ENCODE measurements around the gene ATP9A.
"Not testable (repeated sequence)": the region's sequence is repeated elsewhere in the genome, so short reads cannot be mapped to it uniquely, and the experiment has no call there.

The ATP9A gene

DNA sequence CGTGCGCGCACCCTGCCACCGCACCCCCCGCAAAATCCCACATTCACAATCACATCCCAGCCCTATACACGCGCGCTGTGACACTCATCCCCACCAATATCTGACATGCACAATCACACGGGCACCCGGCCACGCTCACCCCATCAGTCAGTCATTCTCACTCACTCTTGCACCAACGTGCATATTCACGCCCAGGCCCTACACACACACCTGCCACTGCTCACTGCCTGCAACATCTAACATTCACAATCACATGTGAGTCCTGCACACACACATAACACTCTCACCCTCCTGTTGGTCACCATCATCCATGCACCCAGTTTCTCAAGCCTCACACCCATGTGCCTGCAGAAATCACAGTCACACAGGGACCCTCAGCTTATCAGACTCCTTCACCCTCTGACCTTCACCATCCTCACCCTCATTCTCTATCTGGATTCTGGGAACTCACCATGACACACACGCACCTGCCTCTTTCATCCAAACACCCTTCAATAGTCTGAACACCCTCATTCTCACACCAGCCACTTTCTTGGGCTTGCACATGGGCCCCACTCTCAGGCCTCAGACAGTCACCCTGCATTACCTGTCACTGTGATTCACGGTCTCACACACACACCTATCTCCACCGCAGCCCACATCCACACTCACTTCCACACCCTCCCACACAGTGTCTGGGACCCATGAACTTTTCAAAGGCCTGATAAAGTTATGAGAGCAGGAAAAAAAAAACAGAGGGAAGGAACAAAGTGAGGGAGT is 748 bp upstream of the ATP9A start:
- Histone ChIP-seq H3K36me3 (ENCODE audit: control insufficient read depth, insufficient read depth, low read length) (no peaks in the 10 kb centered on the region), H3K27me3 (ENCODE audit: control insufficient read depth, insufficient read depth, low read length) (no peaks in the 10 kb centered on the region), H3K4me3 (ENCODE audit: low read length) (no peak overlapping the region), H3K4me1 (ENCODE audit: control insufficient read depth, insufficient read depth, low read length) (no peaks in the 10 kb centered on the region; the same call in 1 of the 2 replicates), H3K9me3 (ENCODE audit: control insufficient read depth, insufficient read depth, low read length) (no peaks in the 10 kb centered on the region), H3K27ac (ENCODE audit: low read length) (no peak overlapping the region)
- no peak for DNase-seq (ENCODE audit: low read depth, low spot score)
- no CpG with 5 or more reads among the region's 16 CpGs for WGBS (ENCODE audit: insufficient coverage, insufficient read length)

GRCh38 chr20:51766994-51767866 is 960 bp downstream of the ATP9A start:
- Histone ChIP-seq H3K27me3 (ENCODE audit: control insufficient read depth, insufficient read depth, low read length) (no peaks in the 10 kb centered on the region), H3K4me1 (ENCODE audit: control insufficient read depth, insufficient read depth, low read length) (no peaks in the 10 kb centered on the region; the same call in 1 of the 2 replicates), H3K27ac (ENCODE audit: low read length) (no peak overlapping the region), H3K9me3 (ENCODE audit: control insufficient read depth, insufficient read depth, low read length) (no peaks in the 10 kb centered on the region), H3K4me3 (ENCODE audit: low read length) (peak overlapping the region; percentile 40; the same call in 1 of the 2 replicates), H3K36me3 (ENCODE audit: control insufficient read depth, insufficient read depth, low read length) (no peaks in the 10 kb centered on the region)
- no CpG with 5 or more reads among the region's 61 CpGs for WGBS (ENCODE audit: insufficient coverage, insufficient read length)
- DNase-seq (ENCODE audit: low read depth, low spot score), result peak; percentile 61

DNA sequence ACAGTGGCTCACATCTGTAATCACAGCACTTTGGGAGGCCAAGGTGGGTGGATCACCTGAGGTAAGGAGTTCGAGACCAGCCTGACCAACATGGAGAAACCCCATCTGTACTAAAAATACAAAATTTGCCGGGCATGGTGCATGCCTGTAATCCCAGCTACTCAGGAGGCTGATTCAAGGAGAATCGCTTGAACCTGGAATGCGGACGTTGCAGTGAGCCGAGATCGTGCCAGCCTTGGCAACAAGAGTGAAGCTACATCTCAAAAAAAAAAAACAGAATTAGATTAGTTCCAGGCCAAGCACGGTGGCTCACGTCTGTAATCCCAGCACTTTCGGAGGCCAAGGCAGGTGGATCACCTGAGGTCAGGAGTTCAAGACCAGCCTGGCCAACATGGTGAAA is 2.8 kb downstream of the ATP9A start:
- H3K9me3 ChIP-seq (ENCODE audit: control insufficient read depth, insufficient read depth, low read length); H3K4me1 ChIP-seq (ENCODE audit: control insufficient read depth, insufficient read depth, low read length); H3K36me3 ChIP-seq (ENCODE audit: control insufficient read depth, insufficient read depth, low read length); DNase-seq (ENCODE audit: low read depth, low spot score); H3K4me3 ChIP-seq (ENCODE audit: low read length); H3K27me3 ChIP-seq (ENCODE audit: control insufficient read depth, insufficient read depth, low read length); H3K27ac ChIP-seq (ENCODE audit: low read length): not testable (repeated sequence)
- WGBS (ENCODE audit: insufficient coverage, insufficient read length), result no CpG with 5 or more reads among the region's 10 CpGs

DNA sequence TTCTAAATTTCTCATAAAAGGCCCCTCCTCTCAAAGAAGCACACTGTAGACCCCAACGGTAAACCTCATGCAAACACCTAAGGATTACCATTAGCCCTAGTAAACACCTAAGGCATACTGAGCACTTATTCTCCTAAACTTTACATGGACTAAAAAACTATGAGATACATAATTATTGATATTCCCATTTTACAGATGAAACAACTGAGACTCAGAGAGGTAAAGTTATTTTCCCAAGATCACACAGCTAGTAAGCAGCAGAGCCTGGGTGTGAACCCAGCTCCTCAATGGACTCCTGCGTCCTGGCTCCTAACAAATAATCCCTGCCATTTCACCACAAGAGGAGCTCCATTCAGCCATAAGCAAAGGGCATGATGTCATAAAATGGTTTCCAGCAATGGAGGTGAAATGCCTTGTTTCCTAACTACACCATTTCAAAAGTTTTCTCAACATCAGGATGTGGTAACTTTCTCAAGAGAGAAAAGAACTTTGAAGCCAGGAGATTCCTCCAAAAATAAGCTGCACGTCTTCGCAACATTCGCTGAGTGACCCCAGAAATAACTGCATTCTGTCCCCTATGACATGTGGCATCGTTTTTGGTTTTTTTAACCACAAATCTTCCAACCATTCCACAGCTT is 4.1 kb downstream of the ATP9A start:
- DNase-seq (ENCODE audit: low read depth, low spot score), result no peak
- no peaks in the 10 kb centered on the region; the same call in 1 of the 2 replicates for H3K4me1 ChIP-seq (ENCODE audit: control insufficient read depth, insufficient read depth, low read length)

GRCh38 chr20:51760905-51761546 is 7.2 kb downstream of the ATP9A start:
- no CpG with 5 or more reads among the region's 14 CpGs for WGBS (ENCODE audit: insufficient coverage, insufficient read length)
- Histone ChIP-seq H3K27ac (ENCODE audit: low read length) (no peak overlapping the region), H3K36me3 (ENCODE audit: control insufficient read depth, insufficient read depth, low read length) (no peaks in the 10 kb centered on the region), H3K27me3 (ENCODE audit: control insufficient read depth, insufficient read depth, low read length) (no peaks in the 10 kb centered on the region), H3K4me3 (ENCODE audit: low read length) (no peak overlapping the region), H3K4me1 (ENCODE audit: control insufficient read depth, insufficient read depth, low read length) (no peaks in the 10 kb centered on the region), H3K9me3 (ENCODE audit: control insufficient read depth, insufficient read depth, low read length) (no peaks in the 10 kb centered on the region; the same call in 1 of the 2 replicates)
- no peak for DNase-seq (ENCODE audit: low read depth, low spot score)

More for the DNA sequence above, 4.1 kb downstream of the ATP9A start:
- H3K4me3 ChIP-seq (ENCODE audit: low read length), result no peak overlapping the region
- no peaks in the 10 kb centered on the region; the same call in 1 of the 2 replicates for H3K9me3 ChIP-seq (ENCODE audit: control insufficient read depth, insufficient read depth, low read length)
- H3K27me3 ChIP-seq (ENCODE audit: control insufficient read depth, insufficient read depth, low read length), result no peaks in the 10 kb centered on the region
- no CpG with 5 or more reads among the region's 6 CpGs for WGBS (ENCODE audit: insufficient coverage, insufficient read length)
- H3K27ac ChIP-seq (ENCODE audit: low read length), result no peak overlapping the region
- no peaks in the 10 kb centered on the region for H3K36me3 ChIP-seq (ENCODE audit: control insufficient read depth, insufficient read depth, low read length)

- Histone ChIP-seq H3K27ac (ENCODE audit: low read length) (no peak overlapping the region), H3K9me3 (ENCODE audit: control insufficient read depth, insufficient read depth, low read length) (no peaks in the 10 kb centered on the region; the same call in 1 of the 2 replicates), H3K36me3 (ENCODE audit: control insufficient read depth, insufficient read depth, low read length) (no peaks in the 10 kb centered on the region), H3K4me3 (ENCODE audit: low read length) (no peak overlapping the region), H3K27me3 (ENCODE audit: control insufficient read depth, insufficient read depth, low read length) (no peaks in the 10 kb centered on the region), H3K4me1 (ENCODE audit: control insufficient read depth, insufficient read depth, low read length) (no peaks in the 10 kb centered on the region)
- no peak for DNase-seq (ENCODE audit: low read depth, low spot score)
- WGBS (ENCODE audit: insufficient coverage, insufficient read length), result no CpG with 5 or more reads among the region's 14 CpGs
Observed at GRCh38 chr20:51759769-51760510, 8.2 kb downstream of the ATP9A start.

- DNase-seq (ENCODE audit: low read depth, low spot score), result no peak
- H3K36me3 ChIP-seq (ENCODE audit: control insufficient read depth, insufficient read depth, low read length), result no peaks in the 10 kb centered on the region
- WGBS (ENCODE audit: insufficient coverage, insufficient read length), result no CpG with 5 or more reads among the region's 12 CpGs
- no peaks in the 10 kb centered on the region for H3K27me3 ChIP-seq (ENCODE audit: control insufficient read depth, insufficient read depth, low read length)
- H3K27ac ChIP-seq (ENCODE audit: low read length), result no peak overlapping the region
- H3K4me1 ChIP-seq (ENCODE audit: control insufficient read depth, insufficient read depth, low read length), result no peaks in the 10 kb centered on the region
- no peaks in the 10 kb centered on the region; the same call in 1 of the 2 replicates for H3K9me3 ChIP-seq (ENCODE audit: control insufficient read depth, insufficient read depth, low read length)
- no peak overlapping the region for H3K4me3 ChIP-seq (ENCODE audit: low read length)
Observed at GRCh38 chr20:51758978-51759544, 9.1 kb downstream of the ATP9A start.

DNA sequence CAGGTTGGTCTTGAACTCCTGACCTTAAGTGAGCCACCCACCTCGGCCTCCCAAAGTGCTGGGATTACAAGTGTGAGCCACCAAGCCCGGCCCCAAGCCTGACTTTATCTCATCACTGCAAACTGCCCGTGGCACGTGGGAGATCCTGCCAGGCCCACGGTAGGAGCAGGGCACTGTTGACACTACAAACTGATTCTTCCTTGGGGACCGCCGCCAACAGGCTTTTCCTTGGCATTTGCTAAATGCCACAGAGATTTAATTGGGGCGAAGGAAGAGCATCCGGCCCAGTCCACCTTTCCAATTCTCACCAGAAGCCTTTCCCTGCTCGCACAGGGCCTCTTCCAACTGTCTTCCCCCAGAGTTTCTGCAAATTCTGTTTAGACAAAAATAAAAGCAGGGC is 11.0 kb downstream of the ATP9A start:
- no peak for DNase-seq (ENCODE audit: low read depth, low spot score)
- Histone ChIP-seq H3K27ac (ENCODE audit: low read length) (no peak overlapping the region), H3K27me3 (ENCODE audit: control insufficient read depth, insufficient read depth, low read length) (no peaks in the 10 kb centered on the region), H3K4me3 (ENCODE audit: low read length) (no peak overlapping the region), H3K9me3 (ENCODE audit: control insufficient read depth, insufficient read depth, low read length) (no peaks in the 10 kb centered on the region; the same call in 1 of the 2 replicates), H3K36me3 (ENCODE audit: control insufficient read depth, insufficient read depth, low read length) (no peaks in the 10 kb centered on the region), H3K4me1 (ENCODE audit: control insufficient read depth, insufficient read depth, low read length) (no peaks in the 10 kb centered on the region)
- no CpG with 5 or more reads among the region's 10 CpGs for WGBS (ENCODE audit: insufficient coverage, insufficient read length)

GRCh38 chr20:51756653-51757052 is 11.5 kb downstream of the ATP9A start:
- Histone ChIP-seq H3K27me3 (ENCODE audit: control insufficient read depth, insufficient read depth, low read length) (no peaks in the 10 kb centered on the region), H3K27ac (ENCODE audit: low read length) (no peak overlapping the region), H3K36me3 (ENCODE audit: control insufficient read depth, insufficient read depth, low read length) (no peaks in the 10 kb centered on the region), H3K4me3 (ENCODE audit: low read length) (no peak overlapping the region), H3K4me1 (ENCODE audit: control insufficient read depth, insufficient read depth, low read length) (no peaks in the 10 kb centered on the region), H3K9me3 (ENCODE audit: control insufficient read depth, insufficient read depth, low read length) (no peaks in the 10 kb centered on the region; the same call in 1 of the 2 replicates)
- no peak for DNase-seq (ENCODE audit: low read depth, low spot score)
- no CpG with 5 or more reads among the region's 3 CpGs for WGBS (ENCODE audit: insufficient coverage, insufficient read length)

Measured in iPS DF 6.9 (cell line).